B cell (primary cell): ENCODE data around the gene TPRG1L. TPM values are rescaled to one million over a fixed set of nuclear protein-coding genes. Genes with fewer than 3 reads are reported as not detected.

Experiments used
- ATAC-seq: fragments of 200-7000 bp; cut with Tn5 transposase; one replicate; pipeline ENCODE4 v1.10.0; 2021; ENCODE audit warnings: low read depth, mild to moderate bottlenecking, moderate number of reproducible peaks, moderate library complexity
- CTCF ChIA-PET: fragments of 350-600 bp; sonication (Branson Sonifier 250); formaldehyde crosslinking; loops from one replicate; lab custom pipeline; 2021; ENCODE audit warnings: antibody characterized with exemption, inconsistent platforms; lab: Charles Lee
- POLR2A ChIA-PET: fragments of 350-600 bp; sonication (Branson Sonifier 250); formaldehyde crosslinking; loops from one replicate; lab custom pipeline; 2021; ENCODE audit warnings: antibody characterized with exemption; lab: Charles Lee
- DNase-seq: peaks from one replicate; pipeline ENCODE4 v3.0.0; 2013
- H2AFZ ChIP-seq: 2 replicates; pipeline ENCODE4 v1.6.1; 2012; ENCODE audit warnings: mild to moderate bottlenecking, low read depth, low read length; ENCODE audit not compliant: insufficient read depth, poor library complexity, severe bottlenecking
- H3K27ac ChIP-seq, 2 donors: 1 replicate in 1 of 2; 2 replicates in 1 of 2; pipeline ENCODE4 v1.5.1; 2012 to 2013; ENCODE audit warnings: low read length in 2 of 2, mild to moderate bottlenecking in 2 of 2, moderate library complexity in 1 of 2
- H3K27me3 ChIP-seq, 4 experiments: fragments of 200-600 bp in 1 of 4; sonication (generic) in 1 of 4; replicated peaks in 1 of 4; 1 replicate in 2 of 4; 2 replicates in 2 of 4; pipeline versions ENCODE4 v1.6.1 to v1.7.0; 2013 to 2016; ENCODE audit warnings: low read length in 3 of 4, mild to moderate bottlenecking in 2 of 4, mixed read lengths in 1 of 4, moderate library complexity in 1 of 4; ENCODE audit not compliant: insufficient read depth in 4 of 4, control insufficient read depth in 3 of 4; ENCODE audit errors: control extremely low read depth in 1 of 4
- H3K36me3 ChIP-seq, 2 experiments: replicated peaks in 1 of 2; 1 replicate in 1 of 2; 2 replicates in 1 of 2; pipeline versions ENCODE4 v1.6.1 to v1.7.1; 2013; ENCODE audit warnings: low read length in 1 of 2; ENCODE audit not compliant: insufficient read depth in 2 of 2, control insufficient read depth in 1 of 2; ENCODE audit errors: control extremely low read depth in 1 of 2, extremely low read depth in 1 of 2
- H3K4me1 ChIP-seq, 2 donors: fragments of 200-600 bp in 1 of 2; sonication (generic) in 1 of 2; 1 replicate in 1 of 2; 2 replicates in 1 of 2; pipeline versions ENCODE4 v1.5.1 to v1.6.1; 2013 to 2017; ENCODE audit warnings: low read length in 2 of 2; ENCODE audit not compliant: control insufficient read depth in 2 of 2, insufficient read depth in 2 of 2
- H3K4me2 ChIP-seq: replicated peaks from 2 replicates; pipeline ENCODE3; 2012; ENCODE audit warnings: mild to moderate bottlenecking, low read depth, low read length; ENCODE audit not compliant: poor library complexity, severe bottlenecking
- H3K4me3 ChIP-seq, 5 experiments: fragments of 200-600 bp in 1 of 5; sonication (generic) in 1 of 5; 1 replicate in 3 of 5; 2 replicates in 2 of 5; pipeline versions ENCODE4 v1.5.1 to v1.7.0; 2011 to 2016; ENCODE audit warnings: low read length in 4 of 5, mild to moderate bottlenecking in 4 of 5, low read depth in 2 of 5, control low read depth in 1 of 5, moderate library complexity in 1 of 5; ENCODE audit not compliant: insufficient read depth in 1 of 5; ENCODE audit errors: control extremely low read depth in 1 of 5, extremely low read depth in 1 of 5
- H3K79me2 ChIP-seq: fragments of 200-600 bp; sonication (generic); one replicate; pipeline ENCODE4 v1.6.0; 2016; ENCODE audit warnings: low read length; ENCODE audit not compliant: control insufficient read depth, insufficient read depth
- H3K9ac ChIP-seq: fragments of 200-600 bp; sonication (generic); 2 replicates; pipeline ENCODE4 v1.6.1; 2017; ENCODE audit warnings: mild to moderate bottlenecking, low read length, moderate library complexity
- H3K9me3 ChIP-seq, 3 donors: one replicate each; pipeline versions ENCODE4 v1.6.1 to v1.7.1; 2013; ENCODE audit warnings: low read length in 2 of 3; ENCODE audit not compliant: control insufficient read depth in 2 of 3, insufficient read depth in 1 of 3; ENCODE audit errors: control extremely low read depth in 1 of 3
- H4K20me1 ChIP-seq: 2 replicates; pipeline ENCODE4 v1.6.0; 2012; ENCODE audit warnings: mild to moderate bottlenecking, low read length; ENCODE audit not compliant: insufficient read depth, control insufficient read depth, poor library complexity, severe bottlenecking
- H3K27ac Mint-ChIP-seq: one replicate; pipeline ENCODE4 v1.8.0; 2021; ENCODE audit warnings: mixed read lengths
- H3K27me3 Mint-ChIP-seq: one replicate; pipeline ENCODE4 v1.8.0; 2021; ENCODE audit warnings: mixed read lengths
- H3K4me1 Mint-ChIP-seq: one replicate; pipeline ENCODE4 v1.8.0; 2021; ENCODE audit warnings: mixed read lengths
- H3K4me3 Mint-ChIP-seq: one replicate; pipeline ENCODE4 v1.8.0; 2021; ENCODE audit warnings: mixed read lengths
- H3K9me3 Mint-ChIP-seq: one replicate; pipeline ENCODE4 v1.8.0; 2022; ENCODE audit warnings: mixed read lengths; ENCODE audit not compliant: insufficient read depth
- CTCF ChIP-seq: fragments of 200-600 bp; IDR thresholded peaks from one replicate; pipeline ENCODE4 v1.8.0; 2022; ENCODE audit warnings: antibody characterized with exemption, mild to moderate bottlenecking
- EZH2 ChIP-seq: IDR thresholded peaks from 2 replicates; pipeline ENCODE4 v1.6.1; 2012; ENCODE audit warnings: borderline replicate concordance, low read depth, mild to moderate bottlenecking, moderate library complexity, low read length; ENCODE audit not compliant: insufficient read depth, poor library complexity, severe bottlenecking
- WGBS: methylation state at CpG from one replicate; pipeline ENCODE4 v1.1.5; 2013; ENCODE audit warnings: missing lambda C conversion rate; ENCODE audit not compliant: insufficient coverage; 5-methylcytosine and 5-hydroxymethylcytosine counted together
- intact Hi-C: fragments of 100-400 bp; cut with micrococcal nuclease; formaldehyde crosslinking; loops from one replicate; pipeline ENCODE4 v1.10.0; 2022
- polyA plus RNA-seq: library from polyadenylated mRNA; depleted of rRNA; stranded (reverse); fragments of >200 nt; gene quantifications from 2 replicates; pipeline ENCODE4 v1.2.3, GENCODE V29; 2012
- total RNA-seq, 2 donors: library from RNA; stranded (reverse); fragments of 120-200 nt in 1 of 2; gene quantifications; 1 replicate in 1 of 2; 2 replicates in 1 of 2; pipeline versions ENCODE4 v1.2.3 to v1.2.4, GENCODE V29; 2013 to 2022

TPRG1L gene
- total and polyA plus RNA-seq, 2 donors (not counting 1 experiment from before 2014, with no cell fraction given), result 19.5 to 48.6 TPM

DNA sequence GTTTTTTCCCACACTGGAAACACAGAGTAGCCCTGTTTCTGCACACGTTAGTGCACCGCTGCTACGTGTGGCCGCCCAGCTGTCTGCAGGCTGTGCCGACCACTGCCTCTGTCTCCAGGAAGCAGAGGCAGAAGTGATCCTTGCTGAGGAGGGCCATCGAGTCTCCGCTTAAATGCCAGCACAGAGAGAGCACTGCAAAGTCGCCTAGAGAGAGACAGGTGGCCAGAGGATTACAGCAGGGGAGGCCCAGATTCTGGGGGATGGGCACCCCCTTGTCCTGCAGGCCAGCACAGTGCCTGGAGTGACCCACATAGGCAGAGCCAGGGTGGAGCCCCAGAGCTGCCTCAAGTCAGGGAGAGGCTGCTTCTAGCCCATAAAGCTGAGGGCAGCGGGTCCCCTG is 6.1 kb downstream of the TPRG1L start:
- no peaks in the 10 kb centered on the region for H3K79me2 ChIP-seq
- H3K27ac ChIP-seq, result no peak overlapping the region
- H3K4me1 Mint-ChIP-seq, result peaks cover 9% of the 10 kb centered on the region
- no peaks in the 10 kb centered on the region for H4K20me1 ChIP-seq
- no peak for ATAC-seq
- intact Hi-C loops, result no loop called here
- no peaks in the 10 kb centered on the region for H3K9me3 Mint-ChIP-seq
- 91% methylated on average over 9 of the region's 9 CpGs for WGBS
- peaks cover under 1 to 4% of the 10 kb centered on the region in 2 donors for H3K4me1 ChIP-seq
- H3K4me2 ChIP-seq, result no peak overlapping the region
- ChIA-PET CTCF (interaction anchor here (1.7 to 3.8 kb wide), 3 partner anchors 11 to 178 kb away, joined by 4 to 37 read pairs (median 6); no protein-coding TSS in a partner anchor), POLR2A (no interaction called here)
- no peak overlapping the region for H3K9ac ChIP-seq
- H3K4me3 Mint-ChIP-seq, result no peak overlapping the region
- H3K9me3 ChIP-seq, result no peaks in the 10 kb centered on the region
- no peak overlapping the region for H2AFZ ChIP-seq
- DNase-seq, result no peak
- H3K27me3 Mint-ChIP-seq, result no peaks in the 10 kb centered on the region
- H3K27me3 ChIP-seq, result no peaks in the 10 kb centered on the region
- H3K27ac Mint-ChIP-seq, result no peak overlapping the region
- H3K4me3 ChIP-seq, result no peak overlapping the region
- TF ChIP-seq CTCF (no peak), EZH2 (no peak)
- peaks cover 0 to 70% of the 10 kb centered on the region in 2 experiments for H3K36me3 ChIP-seq

GRCh38 chr1:3631320-3632260 is 6.8 kb downstream of the TPRG1L start:
- Histone ChIP-seq H3K4me1 (peaks cover 0 to 4% of the 10 kb centered on the region in 2 donors), H3K36me3 (peaks cover 0 to 74% of the 10 kb centered on the region in 2 experiments), H3K9me3 (no peaks in the 10 kb centered on the region), H3K4me3 (no peak overlapping the region), H2AFZ (no peak overlapping the region), H3K27ac (no peak overlapping the region), H3K9ac (no peak overlapping the region), H4K20me1 (no peaks in the 10 kb centered on the region), H3K79me2 (no peaks in the 10 kb centered on the region), H3K27me3 (no peaks in the 10 kb centered on the region), H3K4me2 (no peak overlapping the region)
- Mint-ChIP-seq H3K9me3 (no peaks in the 10 kb centered on the region), H3K27me3 (no peaks in the 10 kb centered on the region), H3K27ac (no peak overlapping the region), H3K4me1 (peaks cover 7% of the 10 kb centered on the region), H3K4me3 (no peak overlapping the region)
- no peak for DNase-seq
- no peak for ATAC-seq
- CTCF ChIA-PET, result interaction anchor here (1.3 to 3.8 kb wide), 2 partner anchors 11 to 35 kb away, joined by 3 to 37 read pairs; no protein-coding TSS in a partner anchor
- intact Hi-C loops, result no loop called here
- POLR2A ChIA-PET, result no interaction called here
- WGBS, result 95% methylated on average over 34 of the region's 36 CpGs
- no peak for TF ChIP-seq CTCF
- no peak for TF ChIP-seq EZH2
